SW 1271 (cell line): ENCODE measurements around the gene NLK.

Experiments
- DNase-seq, 2 experiments: peaks; one replicate each; lab custom pipeline; 2025; lab: John Stamatoyannopoulos, UW

Gene NLK

DNA sequence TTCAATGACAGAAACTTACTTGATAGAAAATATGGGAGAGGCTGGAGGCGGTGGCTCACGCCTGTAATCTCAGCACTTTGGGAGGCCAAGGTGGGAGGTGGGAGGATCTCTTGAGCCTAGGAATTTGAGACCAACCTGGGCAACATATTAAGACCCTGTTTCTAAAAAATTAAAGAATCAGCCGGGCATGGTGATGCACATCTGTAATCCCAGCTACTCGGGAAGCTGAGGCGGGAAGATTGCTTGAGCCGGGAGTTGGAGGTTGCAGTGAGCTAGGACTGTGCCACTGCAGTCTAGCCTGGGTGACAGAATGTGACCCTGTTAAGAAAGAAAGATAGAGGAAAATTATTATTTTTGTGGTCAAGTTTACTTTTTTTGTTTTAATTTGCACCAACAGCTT, 2.1 kb upstream of the NLK start:
- no peak for DNase-seq

DNA sequence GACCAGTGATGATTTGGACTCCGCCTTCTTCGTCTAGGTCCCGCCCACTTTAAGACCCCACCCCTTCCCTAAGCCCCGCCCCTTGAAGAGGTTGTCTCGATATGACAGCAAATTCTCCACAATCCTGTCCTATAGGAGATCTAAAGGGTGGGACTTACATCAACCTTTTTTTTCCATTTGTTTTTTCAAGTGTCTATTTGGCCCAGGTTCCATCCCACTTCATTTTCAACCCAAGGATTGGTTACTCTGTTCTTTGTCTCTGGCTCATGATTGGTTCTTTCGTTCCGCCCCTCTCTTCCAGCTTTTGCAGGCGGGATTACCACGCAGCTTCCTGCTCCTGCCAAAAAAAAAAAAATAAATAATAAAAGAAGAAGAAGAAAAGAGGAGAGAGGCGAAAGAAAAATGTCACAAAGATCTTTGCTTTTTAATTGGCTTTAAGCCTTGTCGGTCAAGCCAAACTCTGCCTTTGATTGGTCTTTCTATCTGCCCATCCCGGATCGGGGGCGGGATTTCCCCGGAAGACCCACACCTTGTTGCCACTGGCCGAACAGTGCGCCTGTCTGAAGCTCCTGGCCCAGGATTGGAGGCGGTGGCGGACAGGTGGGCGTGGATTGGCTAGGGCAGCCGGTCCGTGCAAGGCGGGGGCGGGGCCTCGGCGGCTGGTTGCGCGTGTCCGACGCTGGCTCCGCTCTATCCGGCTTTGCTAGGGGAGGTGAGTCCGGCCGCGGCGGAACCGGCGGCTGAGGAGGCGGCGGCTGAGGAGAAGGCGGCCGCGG, 1.2 kb upstream of the NLK start:
- peak; percentile 99 to 100 for DNase-seq

DNA sequence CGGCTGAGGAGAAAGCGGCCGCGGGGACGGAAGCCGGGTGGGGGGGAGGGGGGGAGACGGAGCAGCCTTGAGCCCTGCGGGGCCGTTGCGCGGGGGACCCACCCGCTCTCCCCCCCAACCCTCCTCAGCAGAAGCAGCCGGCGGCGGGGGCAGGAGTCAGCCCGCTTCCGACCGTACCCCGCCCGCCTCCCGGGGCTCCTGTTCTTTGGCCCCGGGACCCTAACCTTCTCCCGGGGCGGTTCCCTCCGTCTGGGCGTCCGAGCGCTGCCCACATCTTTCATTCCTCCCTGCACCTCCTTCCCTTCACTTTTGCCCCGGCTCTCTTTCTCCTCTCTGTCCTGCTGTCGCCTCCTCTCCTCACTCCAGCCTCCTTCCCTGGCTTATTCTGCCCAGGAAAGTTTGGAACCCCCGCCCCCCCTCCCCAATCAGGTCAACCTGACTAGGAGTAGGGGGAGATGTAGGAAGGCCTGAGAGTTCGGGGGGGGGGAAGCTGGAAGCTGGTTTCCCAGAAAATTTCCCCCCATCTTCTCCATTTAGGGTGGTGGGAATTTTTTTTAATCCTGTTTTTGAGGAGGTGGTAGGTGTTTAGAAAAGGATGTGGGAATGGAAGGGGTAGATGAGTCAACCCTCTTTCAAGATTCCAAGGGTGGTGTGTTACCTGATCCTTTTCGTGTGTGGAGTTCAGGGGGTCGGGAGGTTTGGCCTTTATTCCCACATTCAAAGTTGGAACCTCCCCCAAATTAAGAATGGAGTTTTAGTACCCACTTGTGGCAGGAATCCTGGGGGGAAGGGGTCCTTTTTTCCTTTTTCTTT, 427 bp upstream of the NLK start:
- DNase-seq = no peak

DNA sequence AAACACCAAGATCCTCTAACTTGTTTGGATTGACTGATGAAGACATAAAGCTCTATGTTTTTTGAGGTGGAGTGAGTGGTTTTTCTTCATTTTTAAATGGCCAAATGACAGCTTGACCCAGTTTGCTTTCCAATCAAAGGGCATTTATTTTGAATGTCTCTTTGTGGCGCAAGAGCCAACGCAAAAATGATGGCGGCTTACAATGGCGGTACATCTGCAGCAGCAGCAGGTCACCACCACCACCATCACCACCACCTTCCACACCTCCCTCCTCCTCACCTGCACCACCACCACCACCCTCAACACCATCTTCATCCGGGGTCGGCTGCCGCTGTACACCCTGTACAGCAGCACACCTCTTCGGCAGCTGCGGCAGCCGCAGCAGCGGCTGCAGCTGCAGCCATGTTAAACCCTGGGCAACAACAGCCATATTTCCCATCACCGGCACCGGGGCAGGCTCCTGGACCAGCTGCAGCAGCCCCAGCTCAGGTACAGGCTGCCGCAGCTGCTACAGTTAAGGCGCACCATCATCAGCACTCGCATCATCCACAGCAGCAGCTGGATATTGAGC, 329 bp downstream of the NLK start:
- DNase-seq = no peak

DNA sequence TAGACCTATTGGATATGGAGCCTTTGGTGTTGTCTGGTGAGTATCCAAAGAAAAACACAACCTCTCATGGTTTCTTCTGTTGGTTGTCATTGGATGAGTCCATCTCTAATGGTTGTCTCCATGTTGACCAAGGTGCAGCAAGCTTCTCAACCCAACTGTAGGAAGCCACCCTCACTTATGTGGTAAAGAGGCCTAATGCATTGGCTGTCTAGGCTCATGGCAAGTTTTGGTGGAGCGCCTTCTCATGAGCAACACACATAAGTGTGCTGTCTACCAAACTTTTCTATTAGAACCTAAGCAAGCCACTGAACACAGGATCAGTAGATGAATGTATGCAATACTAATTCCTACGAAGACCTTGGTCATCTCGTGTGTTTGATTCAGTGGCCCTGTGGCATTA, 819 bp downstream of the NLK start:
- DNase-seq = no peak

DNA sequence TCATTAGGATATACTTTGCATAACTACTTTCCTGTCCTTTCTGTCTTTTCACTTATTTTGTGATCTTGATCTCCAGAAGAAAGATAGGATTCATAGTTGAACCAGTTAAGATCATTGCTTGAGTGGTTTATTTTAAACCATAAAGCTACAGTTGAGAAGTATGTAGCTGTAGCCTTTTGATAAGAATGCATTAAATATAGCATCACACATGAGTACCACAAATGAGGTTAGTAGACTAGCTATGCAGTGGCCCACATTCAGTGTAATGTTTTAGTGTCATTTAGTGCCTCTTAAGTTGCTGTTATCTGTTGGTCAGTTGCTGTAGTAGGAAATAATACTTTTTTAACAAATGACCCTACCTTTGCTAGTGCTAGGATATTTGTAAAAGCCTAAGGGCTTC, 1.3 kb downstream of the NLK start:
- DNase-seq = no peak

DNA sequence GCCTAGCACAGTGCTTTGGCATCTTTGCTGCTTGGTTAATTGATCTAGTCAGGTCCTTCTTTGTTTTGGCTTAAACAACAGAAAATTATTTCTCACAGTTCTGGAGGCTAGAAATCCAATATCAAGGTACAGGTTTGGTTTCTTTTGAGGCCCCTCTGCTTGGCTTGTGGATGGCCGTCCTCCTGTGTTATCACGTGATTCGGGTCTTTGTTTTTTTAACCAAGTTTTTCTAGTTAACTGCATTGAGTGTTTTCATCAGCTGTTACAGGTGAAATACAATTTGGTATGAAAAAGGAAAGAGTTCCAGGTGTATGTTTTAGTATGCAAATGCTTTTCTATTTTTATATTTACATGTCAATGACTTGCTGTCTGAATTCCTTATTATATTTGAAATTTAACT, 2.8 kb downstream of the NLK start:
- DNase-seq = no peak

DNA sequence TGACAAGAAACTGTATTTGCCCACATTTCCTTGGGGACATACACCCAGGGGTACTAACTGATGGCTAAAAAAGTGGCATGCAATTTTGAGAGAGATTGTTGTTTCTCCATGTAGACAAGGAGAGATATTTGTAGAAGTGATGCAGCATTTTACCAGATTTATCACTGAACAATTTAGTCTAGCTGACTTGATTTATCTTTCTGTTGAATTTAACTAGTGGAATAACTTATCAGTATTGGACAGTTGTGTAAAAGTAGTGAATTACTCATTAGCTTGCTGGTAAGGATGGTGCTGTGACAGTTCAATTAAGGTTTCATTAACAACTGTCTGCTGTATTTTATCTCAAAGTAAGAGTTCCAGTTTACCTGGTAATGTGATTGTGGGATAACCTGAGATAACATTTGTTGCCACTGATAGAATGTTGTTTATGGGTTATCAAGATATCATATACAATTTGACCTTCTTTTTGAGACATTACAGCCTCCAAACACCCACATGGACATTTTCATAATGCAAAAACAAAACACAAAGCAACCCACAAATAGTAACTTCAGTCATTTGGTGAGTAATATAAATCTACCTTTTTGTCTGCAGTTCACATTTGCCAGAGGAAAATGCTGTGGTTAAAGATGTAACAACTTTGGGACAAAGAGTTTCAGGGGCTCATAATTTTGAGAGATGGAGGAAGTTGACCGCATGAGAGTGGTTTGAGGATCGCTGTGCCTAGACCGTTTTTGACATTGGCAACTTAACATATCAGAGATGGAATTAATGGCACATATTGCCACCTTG, 3.8 kb downstream of the NLK start:
- no peak for DNase-seq

DNA sequence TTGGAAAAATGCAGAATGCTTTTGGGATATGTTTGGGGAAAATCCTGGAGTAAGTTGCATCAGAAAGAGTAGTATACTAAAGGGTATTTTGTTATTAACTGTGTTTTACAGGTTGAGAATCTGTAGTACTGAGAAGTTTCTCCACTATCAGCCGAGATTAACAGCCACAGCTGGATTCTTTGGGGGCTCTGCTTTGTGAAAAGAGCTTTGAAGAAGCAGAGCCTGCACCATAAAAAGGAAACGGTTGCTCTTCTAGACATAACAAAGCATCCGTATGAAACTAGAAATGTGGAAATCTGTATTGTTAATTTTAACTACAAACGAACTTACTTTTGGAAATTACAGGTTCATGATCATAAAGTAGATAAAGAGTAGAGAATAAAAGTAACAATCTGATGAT, 5.3 kb downstream of the NLK start:
- DNase-seq = no peak

DNA sequence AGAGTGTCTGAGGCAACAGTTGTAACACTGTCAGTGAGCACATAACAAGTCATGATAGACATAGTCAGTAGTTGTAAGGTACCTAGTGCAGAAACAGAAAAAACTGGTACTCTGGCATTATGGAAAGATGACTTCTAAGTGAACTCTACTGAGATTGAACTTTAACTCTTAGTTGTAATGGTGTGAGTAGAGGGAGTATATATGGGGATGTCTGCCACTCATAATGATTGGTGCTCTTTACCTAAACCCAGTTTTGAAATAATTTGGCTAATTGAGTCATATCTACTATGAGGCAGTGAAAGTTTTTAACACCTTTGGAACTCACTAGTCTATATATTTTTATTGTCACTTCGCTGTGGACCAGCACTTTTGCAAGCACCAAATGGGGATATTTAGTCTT, 6.6 kb downstream of the NLK start:
- DNase-seq = no peak

DNA sequence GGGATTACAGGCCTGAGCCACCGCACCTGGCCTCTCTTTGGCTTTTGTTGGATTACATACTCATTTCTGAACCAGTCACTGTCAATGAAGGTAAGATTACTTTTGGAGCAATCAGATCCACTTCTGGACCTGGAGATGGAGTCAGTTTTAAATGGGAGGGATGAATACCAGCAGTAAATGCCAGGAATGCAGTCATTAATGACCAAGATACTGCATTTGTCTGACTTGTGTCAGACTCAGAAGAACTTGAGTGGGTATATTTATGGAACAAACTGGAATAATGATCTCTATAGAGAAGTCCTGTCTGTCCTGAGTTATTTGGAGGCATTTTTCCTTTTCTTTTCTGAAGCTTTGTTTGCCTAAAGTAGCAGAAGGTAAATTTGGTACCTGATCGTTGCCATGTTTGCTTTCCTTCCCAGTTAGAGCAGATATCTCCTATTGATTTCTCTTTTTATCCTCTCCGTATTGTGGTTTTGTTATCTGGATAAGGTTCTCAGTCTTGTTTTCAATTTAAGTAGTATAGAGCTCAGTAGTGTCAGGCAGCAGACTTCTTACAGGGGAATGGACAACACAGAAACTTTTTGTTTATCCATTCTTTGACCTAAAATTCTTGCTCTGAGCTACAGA, 10.7 kb downstream of the NLK start:
- no peak for DNase-seq

DNA sequence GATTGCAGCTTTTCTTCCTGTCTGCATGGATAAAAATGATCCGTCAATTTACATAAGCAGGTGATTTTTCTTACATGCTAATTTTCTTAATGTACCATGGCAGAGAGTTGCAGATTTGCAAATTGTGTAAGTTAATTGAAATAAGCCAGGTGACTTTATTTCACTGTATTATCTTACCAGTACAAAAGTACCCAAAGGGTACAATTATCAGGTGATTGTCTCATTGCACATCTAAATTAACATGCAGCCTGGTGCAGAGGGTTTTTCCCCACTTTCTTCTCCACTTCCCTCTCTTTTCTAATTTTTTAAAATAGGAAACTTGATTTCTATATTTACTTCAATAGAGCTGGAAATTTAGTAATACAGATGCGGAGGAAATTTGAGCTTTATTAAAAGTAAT, 11.2 kb downstream of the NLK start:
- no peak for DNase-seq

DNA sequence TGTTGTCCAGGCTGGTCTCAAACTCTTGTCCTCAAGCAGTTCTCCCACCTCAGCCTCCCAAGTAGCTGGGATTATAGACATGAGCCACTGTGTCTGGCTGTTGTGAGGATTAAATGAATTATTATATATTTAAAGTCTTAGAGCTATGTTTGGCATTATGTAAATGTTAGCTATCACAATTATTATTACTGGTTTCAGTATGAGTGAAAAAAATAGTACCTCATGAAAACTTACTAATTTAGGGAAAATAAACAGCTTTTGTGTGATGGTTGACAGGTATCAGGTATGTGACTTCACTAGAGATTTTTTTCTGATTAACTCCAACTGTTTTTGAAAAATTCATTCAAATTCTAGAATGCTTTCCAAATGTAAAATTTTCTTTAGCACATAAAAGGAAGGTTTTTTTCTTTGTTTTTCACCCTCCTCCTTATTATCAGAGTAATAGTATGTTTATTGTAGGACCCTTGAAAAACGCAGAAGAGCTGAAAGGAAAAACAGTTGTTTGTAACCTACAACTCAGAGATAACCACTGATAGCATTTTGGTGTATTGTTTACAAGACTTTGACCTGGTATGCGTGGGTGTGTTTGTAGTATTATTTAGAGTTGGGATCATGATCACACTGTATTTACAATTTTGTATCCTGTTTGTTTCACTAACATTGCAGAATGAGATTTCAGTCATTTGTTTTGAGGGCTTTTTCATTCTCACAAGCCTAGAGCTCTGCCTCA, 13.2 kb downstream of the NLK start:
- DNase-seq = no peak

DNA sequence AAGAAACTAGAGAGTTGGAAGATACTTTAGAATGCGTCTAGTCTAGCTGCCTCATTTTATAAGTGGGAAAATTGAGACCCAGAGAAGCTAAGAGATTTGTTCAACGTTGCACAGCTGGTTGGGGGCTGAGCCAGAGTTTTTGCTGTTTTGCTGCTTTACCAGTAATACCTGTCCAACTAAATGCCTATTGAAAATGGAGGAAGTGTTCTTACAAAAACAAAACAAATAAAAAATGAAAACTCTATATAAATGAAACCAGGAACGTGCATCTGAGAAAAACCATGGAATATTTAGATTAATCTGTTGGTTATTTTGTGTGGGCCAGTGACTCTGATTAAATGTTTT, 13.8 kb downstream of the NLK start:
- DNase-seq = no peak

DNA sequence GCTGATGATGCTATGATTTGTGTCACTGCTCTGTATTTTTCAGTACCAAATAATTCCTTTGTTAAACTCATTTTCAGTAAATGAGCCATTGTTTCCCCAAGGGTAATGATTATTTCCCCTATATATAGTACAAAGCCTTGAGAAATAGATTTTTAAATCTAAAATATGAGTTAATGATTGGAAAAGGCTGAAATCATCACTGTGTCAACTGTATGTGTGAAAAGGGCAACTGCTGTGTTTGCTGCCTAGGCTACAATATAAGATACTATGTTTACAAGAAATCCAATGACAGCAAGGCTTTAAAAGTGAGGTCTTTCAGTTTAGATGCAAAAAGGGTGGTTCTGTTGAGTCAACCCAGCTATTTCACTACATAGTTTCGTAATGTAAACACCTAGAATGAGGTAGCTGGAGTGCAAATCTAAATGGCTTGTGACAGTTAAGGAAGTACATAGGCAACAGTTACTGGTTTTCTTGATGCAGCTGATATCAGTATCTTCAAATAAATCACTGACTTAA, 15.3 kb downstream of the NLK start:
- no peak for DNase-seq

DNA sequence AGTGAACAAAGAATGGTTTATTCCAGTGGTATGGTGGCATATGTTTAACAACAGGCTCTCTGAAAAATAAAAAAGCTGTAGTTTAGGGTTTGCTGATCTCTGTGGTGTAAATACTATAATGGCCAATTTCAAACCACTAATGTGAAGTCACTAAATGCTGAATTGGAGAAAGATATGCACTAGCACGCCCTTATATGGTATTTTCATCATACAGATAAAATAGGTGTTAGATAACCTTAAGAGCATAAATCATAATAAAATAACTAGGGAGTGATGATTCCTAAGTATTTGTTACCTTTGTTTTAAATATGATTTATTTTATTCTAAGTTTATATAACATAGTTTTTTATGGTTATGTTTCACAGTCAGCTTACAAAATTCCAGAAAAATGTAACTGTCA, 17.2 kb downstream of the NLK start:
- no peak for DNase-seq

DNA sequence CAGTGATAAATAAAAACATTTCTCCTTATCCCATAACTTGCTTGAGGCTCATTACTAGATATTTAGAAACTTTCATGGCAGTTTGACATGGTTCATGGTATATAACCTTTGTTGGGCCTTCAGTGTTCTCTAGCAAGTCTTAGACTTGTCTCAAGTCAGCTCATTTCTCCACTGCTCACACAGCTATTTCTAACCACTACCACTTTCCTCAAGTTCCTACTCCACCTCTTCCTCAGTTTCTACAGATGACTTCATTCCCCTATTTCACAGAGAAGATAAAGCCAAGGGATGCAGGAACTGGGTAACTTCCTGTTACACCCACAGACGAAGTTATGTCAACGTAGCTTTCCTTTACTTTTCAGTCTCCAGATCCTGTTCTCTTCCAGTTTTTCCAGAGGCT, 23.2 kb downstream of the NLK start:
- DNase-seq = no peak

DNA sequence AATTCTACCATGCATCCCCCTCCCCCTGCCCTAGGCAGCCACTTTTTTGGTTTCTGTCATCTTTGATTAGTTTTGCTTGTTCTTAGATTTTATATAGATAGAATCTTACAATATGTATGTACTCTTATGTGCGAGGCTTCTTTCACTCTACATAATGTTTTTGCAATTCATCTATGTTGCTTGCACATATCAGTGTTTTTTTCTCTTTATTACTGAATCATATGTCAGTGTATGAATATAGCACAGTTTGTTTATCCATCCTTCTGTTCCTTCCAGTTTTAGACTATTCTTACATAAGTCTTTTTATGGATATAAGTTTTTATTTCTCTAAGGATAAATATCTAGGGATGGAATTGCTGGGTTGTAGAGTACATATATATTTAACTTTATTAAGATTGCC, 26.6 kb downstream of the NLK start:
- no peak for DNase-seq

DNA sequence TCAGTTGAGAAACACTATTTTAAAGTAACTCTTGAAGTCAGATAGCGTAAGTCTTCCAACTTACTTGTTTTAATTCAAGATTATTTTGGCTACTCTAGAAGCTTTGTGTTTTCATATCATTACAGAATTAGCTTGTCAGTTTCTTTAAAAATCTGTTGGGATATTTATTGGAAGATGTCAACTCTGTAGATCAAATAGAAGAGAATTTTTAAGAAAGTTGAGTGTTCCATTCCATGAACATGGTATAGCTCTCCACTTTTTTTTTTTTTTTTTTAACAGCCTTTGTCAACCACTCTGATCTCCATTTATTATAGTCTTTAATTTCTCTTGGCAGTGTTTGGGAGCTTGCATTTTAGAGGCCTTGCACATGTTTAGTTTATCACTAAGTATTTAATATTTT, 28.7 kb downstream of the NLK start:
- no peak for DNase-seq

DNA sequence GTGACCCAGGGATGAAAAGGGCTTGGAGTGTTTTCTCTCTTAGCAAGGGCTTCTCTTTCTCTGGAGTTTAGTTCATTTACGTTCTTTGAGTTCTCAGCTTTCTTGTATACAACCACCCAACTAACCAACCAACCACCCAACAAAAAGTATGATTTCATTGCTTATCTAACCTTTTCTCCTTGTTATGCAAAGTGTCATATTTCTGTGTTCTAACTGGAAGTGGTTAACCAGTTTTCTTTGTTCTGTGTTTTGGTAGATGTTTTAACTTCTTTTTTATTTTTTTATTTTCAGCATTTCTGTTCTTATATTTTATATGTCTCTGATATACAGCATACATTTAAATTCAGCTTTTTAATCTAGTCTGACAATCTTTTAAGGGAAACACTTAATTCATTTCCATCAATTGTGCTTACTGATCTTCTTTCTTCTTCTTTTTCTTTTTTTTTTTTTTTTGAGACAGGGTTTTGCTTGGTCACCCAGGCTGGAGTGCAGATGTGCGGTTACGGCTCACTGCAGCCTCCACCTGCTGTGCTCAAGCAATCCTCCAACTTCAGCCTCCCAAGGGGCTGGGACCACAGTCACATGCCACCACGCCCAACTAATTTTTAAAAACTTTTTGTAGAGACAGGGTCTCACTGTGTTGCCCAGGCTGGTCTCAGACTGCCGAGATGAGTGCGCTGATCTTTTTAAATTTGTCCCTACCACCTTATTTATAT, 29.6 kb downstream of the NLK start:
- no peak for DNase-seq
